Measurements from ENCODE around the gene SEMG1.

- no peak for TF ChIP-seq POLR2AphosphoS5 (IDR thresholded peaks at IDR 0.05)
- TF ChIP-seq CTCF (IDR thresholded peaks at IDR 0.05), result no peak
- TF ChIP-seq POLR2A (IDR thresholded peaks at IDR 0.05), result no peak
These were observed 41.8 kb downstream of the SEMG1 start for GRCh38 chr20:45248609-45249008.
